HepG2 (cell line): ENCODE data around the gene PDK2. TPM values are rescaled to one million over a fixed set of nuclear protein-coding genes. Genes with fewer than 3 reads are reported as not detected.

ENCODE experiments used
- FOXA3 ChIP-seq: IDR thresholded peaks from 2 replicates; pipeline ENCODE4 v1.6.1; 2016; ENCODE audit warnings: missing genetic modification reagents, missing compliant biosample characterization
- KAT7 ChIP-seq: IDR thresholded peaks from 2 replicates; pipeline ENCODE4 v1.6.1; 2018; ENCODE audit warnings: borderline replicate concordance, missing compliant biosample characterization
- NCOR1 ChIP-seq: fragments of 200-600 bp; sonication (generic); IDR thresholded peaks from 2 replicates; pipeline ENCODE4 v1.7.0; 2017; ENCODE audit warnings: antibody characterized with exemption, low read length, borderline replicate concordance
- PHF20 ChIP-seq: sonication (generic); formaldehyde crosslinking; IDR thresholded peaks from 2 replicates; pipeline ENCODE4 v1.5.0; 2020; ENCODE audit warnings: mild to moderate bottlenecking, missing genetic modification reagents
- PHF5A ChIP-seq: IDR thresholded peaks from one replicate; pipeline ENCODE4 v1.6.1; 2018; ENCODE audit warnings: low read depth, missing genetic modification reagents; ENCODE audit not compliant: unreplicated experiment
- RARA ChIP-seq: IDR thresholded peaks from 2 replicates; pipeline ENCODE4 v1.6.1; 2016; ENCODE audit warnings: missing genetic modification reagents, missing compliant biosample characterization
- RFX1 ChIP-seq: fragments of 450-650 bp; IDR thresholded peaks from 2 replicates; pipeline ENCODE4 v1.6.1; 2017
- SMAD9 ChIP-seq: sonication (generic); formaldehyde crosslinking; IDR thresholded peaks from 2 replicates; pipeline ENCODE4 v1.5.1; 2020; ENCODE audit warnings: mild to moderate bottlenecking, missing genetic modification reagents
- SMC3 ChIP-seq: IDR thresholded peaks from 2 replicates; pipeline ENCODE4 v1.6.1; 2011; ENCODE audit warnings: low read length, improper control_type of control experiment
- THYN1 ChIP-seq: sonication (generic); formaldehyde crosslinking; IDR thresholded peaks from 2 replicates; pipeline ENCODE4 v1.8.1; 2023; ENCODE audit warnings: low read depth, mild to moderate bottlenecking, moderate library complexity, missing genetic modification reagents, borderline replicate concordance
- ZMYM2 ChIP-seq: sonication (generic); formaldehyde crosslinking; IDR thresholded peaks from 2 replicates; pipeline ENCODE4 v1.8.0; 2022; ENCODE audit warnings: mild to moderate bottlenecking, missing genetic modification reagents
- ZNF44 ChIP-seq: sonication (generic); formaldehyde crosslinking; IDR thresholded peaks from 2 replicates; pipeline ENCODE4 v1.5.1; 2020; ENCODE audit warnings: mild to moderate bottlenecking, missing genetic modification reagents
- ZNF484 ChIP-seq: sonication (generic); formaldehyde crosslinking; IDR thresholded peaks from 2 replicates; pipeline ENCODE4 v1.5.1; 2020; ENCODE audit warnings: mild to moderate bottlenecking, low read depth, missing genetic modification reagents, borderline replicate concordance
- ZNF589 ChIP-seq: sonication (generic); formaldehyde crosslinking; conservative IDR thresholded peaks from 2 replicates; pipeline ENCODE4 v1.8.0; 2022; ENCODE audit warnings: mild to moderate bottlenecking, moderate library complexity, missing genetic modification reagents
- ZNF615 ChIP-seq: sonication (generic); formaldehyde crosslinking; IDR thresholded peaks from 2 replicates; pipeline ENCODE4 v1.5.0; 2020; ENCODE audit warnings: mild to moderate bottlenecking, missing genetic modification reagents, borderline replicate concordance
- ZNF747 ChIP-seq: sonication (generic); formaldehyde crosslinking; IDR thresholded peaks from 2 replicates; pipeline ENCODE4 v1.8.1; 2023; ENCODE audit warnings: missing genetic modification reagents, mild to moderate bottlenecking, borderline replicate concordance
- ZNF761 ChIP-seq: sonication (generic); formaldehyde crosslinking; conservative IDR thresholded peaks from 2 replicates; pipeline ENCODE4 v1.4.0; 2020; ENCODE audit warnings: mild to moderate bottlenecking, missing genetic modification reagents
- ZNF841 ChIP-seq: sonication (generic); formaldehyde crosslinking; IDR thresholded peaks from 2 replicates; pipeline ENCODE4 v1.8.1; 2023; ENCODE audit warnings: missing genetic modification reagents, borderline replicate concordance
- ZNF879 ChIP-seq: sonication (generic); formaldehyde crosslinking; IDR thresholded peaks from 2 replicates; pipeline ENCODE4 v1.8.1; 2023; ENCODE audit warnings: missing genetic modification reagents
- polyA plus RNA-seq, 8 experiments: library from polyadenylated mRNA; depleted of rRNA in 3 of 8; stranded (reverse) in 7 of 8; unstranded in 1 of 8; fragments of >200 nt; fragmentation: Illumina TruSeq in 4 of 8; extraction: Trizol in 4 of 8; gene quantifications; 2 replicates each; pipeline versions ENCODE4 v1.2.1 to v1.2.3, GENCODE V29; 2011 to 2016; ENCODE audit warnings: low read depth in 4 of 8, missing spikeins in 1 of 8, mixed read lengths in 1 of 8; ENCODE audit not compliant: insufficient read depth in 1 of 8
- total RNA-seq, 5 experiments: library from RNA; depleted of rRNA; stranded (reverse); fragments of >200 nt; fragmentation: Illumina TruSeq; extraction: Trizol; gene quantifications; 2 replicates each; pipeline ENCODE4 v1.2.3, GENCODE V29; 2016; ENCODE audit warnings: low read depth in 1 of 5
- TF ChIP-seq, protein P1 (sequence below): sonication (generic); formaldehyde crosslinking; IDR thresholded peaks from 2 replicates; pipeline ENCODE4 v1.5.1; 2020; ENCODE audit warnings: mild to moderate bottlenecking, moderate library complexity, missing genetic modification reagents
- TF ChIP-seq, protein P2 (sequence below): sonication (generic); formaldehyde crosslinking; IDR thresholded peaks from 2 replicates; pipeline ENCODE4 v1.4.0; 2020; ENCODE audit warnings: low read depth, mild to moderate bottlenecking, missing genetic modification reagents
- TF ChIP-seq, protein P3 (sequence below): sonication (generic); formaldehyde crosslinking; IDR thresholded peaks from 2 replicates; pipeline ENCODE4 v1.4.0; 2020; ENCODE audit warnings: missing genetic modification reagents, borderline replicate concordance

PDK2 gene
- total and polyA plus RNA-seq, 2 of the 13 experiments (the other 11 are each of a cell fraction or from before 2014, with no cell fraction given), result 18.5 to 59.7 TPM

DNA sequence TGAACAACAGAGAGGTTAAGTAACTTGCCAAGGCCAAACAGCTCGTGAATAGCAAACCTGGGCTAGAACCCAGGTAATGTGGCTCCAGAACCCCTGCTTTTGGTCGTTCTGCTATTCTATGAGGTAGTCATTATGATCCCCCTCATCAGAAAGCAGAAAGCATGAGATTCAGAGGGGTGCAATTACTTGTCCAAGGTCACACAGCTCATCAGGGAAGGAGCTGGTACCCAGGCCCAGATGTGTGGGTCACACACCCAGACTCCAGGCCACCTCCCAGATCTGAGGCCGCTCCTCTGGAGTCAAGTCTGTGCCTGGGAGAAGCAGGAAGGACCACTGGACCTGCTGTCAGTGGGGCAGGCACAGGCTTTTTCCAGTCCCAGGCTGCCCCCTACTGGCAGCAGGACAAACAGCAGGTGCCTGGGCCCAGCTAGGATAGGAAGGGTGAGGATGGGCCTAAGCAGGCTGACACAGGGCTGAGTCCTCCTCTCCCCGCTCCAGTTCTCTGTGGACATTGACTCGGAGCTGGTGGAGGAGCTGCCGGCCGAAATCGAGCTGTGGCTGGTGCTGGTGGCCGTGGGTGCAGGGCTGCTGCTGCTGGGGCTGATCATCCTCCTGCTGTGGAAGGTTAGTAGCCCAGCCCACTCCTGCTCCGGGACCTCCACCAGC lies 7.8 kb upstream of the PDK2 start (continued):
- no peak for TF ChIP-seq ZNF484 (CRISPR knock-in tag)
- no peak for TF ChIP-seq ZNF841
- no peak for TF ChIP-seq PHF20 (CRISPR knock-in tag)
- TF ChIP-seq ZNF747, result no peak
- no peak for TF ChIP-seq ZMYM2 (CRISPR knock-in tag)
- TF ChIP-seq ZNF615 (CRISPR knock-in tag), result no peak
- TF ChIP-seq PHF5A (CRISPR knock-in tag), result no peak
- no peak for TF ChIP-seq ZNF879 (CRISPR knock-in tag)
- no peak for TF ChIP-seq ZNF44
- TF ChIP-seq RFX1, result no peak
- no peak for TF ChIP-seq NCOR1
- peak; percentile 55 for TF ChIP-seq SMC3
- TF ChIP-seq FOXA3 (CRISPR knock-in tag), result no peak
- TF ChIP-seq ZNF761 (CRISPR knock-in tag), result no peak
- no peak for TF ChIP-seq KAT7 (CRISPR knock-in tag)
- TF ChIP-seq, protein P1, sequence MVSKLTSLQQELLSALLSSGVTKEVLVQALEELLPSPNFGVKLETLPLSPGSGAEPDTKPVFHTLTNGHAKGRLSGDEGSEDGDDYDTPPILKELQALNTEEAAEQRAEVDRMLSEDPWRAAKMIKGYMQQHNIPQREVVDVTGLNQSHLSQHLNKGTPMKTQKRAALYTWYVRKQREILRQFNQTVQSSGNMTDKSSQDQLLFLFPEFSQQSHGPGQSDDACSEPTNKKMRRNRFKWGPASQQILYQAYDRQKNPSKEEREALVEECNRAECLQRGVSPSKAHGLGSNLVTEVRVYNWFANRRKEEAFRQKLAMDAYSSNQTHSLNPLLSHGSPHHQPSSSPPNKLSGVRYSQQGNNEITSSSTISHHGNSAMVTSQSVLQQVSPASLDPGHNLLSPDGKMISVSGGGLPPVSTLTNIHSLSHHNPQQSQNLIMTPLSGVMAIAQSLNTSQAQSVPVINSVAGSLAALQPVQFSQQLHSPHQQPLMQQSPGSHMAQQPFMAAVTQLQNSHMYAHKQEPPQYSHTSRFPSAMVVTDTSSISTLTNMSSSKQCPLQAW (CRISPR knock-in tag), result peak; percentile 40; the same call in 1 of the 2 replicates
- TF ChIP-seq, protein P2, sequence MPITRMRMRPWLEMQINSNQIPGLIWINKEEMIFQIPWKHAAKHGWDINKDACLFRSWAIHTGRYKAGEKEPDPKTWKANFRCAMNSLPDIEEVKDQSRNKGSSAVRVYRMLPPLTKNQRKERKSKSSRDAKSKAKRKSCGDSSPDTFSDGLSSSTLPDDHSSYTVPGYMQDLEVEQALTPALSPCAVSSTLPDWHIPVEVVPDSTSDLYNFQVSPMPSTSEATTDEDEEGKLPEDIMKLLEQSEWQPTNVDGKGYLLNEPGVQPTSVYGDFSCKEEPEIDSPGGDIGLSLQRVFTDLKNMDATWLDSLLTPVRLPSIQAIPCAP (CRISPR knock-in tag), result no peak
- no peak for TF ChIP-seq SMAD9 (CRISPR knock-in tag)
- TF ChIP-seq THYN1, result no peak
- TF ChIP-seq, protein P3, sequence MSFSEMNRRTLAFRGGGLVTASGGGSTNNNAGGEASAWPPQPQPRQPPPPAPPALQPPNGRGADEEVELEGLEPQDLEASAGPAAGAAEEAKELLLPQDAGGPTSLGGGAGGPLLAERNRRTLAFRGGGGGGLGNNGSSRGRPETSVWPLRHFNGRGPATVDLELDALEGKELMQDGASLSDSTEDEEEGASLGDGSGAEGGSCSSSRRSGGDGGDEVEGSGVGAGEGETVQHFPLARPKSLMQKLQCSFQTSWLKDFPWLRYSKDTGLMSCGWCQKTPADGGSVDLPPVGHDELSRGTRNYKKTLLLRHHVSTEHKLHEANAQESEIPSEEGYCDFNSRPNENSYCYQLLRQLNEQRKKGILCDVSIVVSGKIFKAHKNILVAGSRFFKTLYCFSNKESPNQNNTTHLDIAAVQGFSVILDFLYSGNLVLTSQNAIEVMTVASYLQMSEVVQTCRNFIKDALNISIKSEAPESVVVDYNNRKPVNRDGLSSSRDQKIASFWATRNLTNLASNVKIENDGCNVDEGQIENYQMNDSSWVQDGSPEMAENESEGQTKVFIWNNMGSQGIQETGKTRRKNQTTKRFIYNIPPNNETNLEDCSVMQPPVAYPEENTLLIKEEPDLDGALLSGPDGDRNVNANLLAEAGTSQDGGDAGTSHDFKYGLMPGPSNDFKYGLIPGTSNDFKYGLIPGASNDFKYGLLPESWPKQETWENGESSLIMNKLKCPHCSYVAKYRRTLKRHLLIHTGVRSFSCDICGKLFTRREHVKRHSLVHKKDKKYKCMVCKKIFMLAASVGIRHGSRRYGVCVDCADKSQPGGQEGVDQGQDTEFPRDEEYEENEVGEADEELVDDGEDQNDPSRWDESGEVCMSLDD, result no peak
- no peak for TF ChIP-seq ZNF589 (CRISPR knock-in tag)
- peak; percentile 21; the same call in 1 of the 2 replicates for TF ChIP-seq RARA (CRISPR knock-in tag)
